ENCODE results near the gene LAMA2. TPM values are rescaled to one million over a fixed set of nuclear protein-coding genes. Genes with fewer than 3 reads are reported as not detected.

Gene LAMA2
- total RNA-seq, 4 donors from 2014 or later: 15.4 to 55.3 (median 38.7) TPM

GRCh38 chr6:129111853-129112252, 228.9 kb downstream of the LAMA2 start:
- no peak for TF ChIP-seq POLR2A (IDR thresholded peaks at IDR 0.05)
- TF ChIP-seq, protein P1, sequence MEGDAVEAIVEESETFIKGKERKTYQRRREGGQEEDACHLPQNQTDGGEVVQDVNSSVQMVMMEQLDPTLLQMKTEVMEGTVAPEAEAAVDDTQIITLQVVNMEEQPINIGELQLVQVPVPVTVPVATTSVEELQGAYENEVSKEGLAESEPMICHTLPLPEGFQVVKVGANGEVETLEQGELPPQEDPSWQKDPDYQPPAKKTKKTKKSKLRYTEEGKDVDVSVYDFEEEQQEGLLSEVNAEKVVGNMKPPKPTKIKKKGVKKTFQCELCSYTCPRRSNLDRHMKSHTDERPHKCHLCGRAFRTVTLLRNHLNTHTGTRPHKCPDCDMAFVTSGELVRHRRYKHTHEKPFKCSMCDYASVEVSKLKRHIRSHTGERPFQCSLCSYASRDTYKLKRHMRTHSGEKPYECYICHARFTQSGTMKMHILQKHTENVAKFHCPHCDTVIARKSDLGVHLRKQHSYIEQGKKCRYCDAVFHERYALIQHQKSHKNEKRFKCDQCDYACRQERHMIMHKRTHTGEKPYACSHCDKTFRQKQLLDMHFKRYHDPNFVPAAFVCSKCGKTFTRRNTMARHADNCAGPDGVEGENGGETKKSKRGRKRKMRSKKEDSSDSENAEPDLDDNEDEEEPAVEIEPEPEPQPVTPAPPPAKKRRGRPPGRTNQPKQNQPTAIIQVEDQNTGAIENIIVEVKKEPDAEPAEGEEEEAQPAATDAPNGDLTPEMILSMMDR (IDR thresholded peaks at IDR 0.05): no peak
- no peak overlapping the region for H3K4me3 ChIP-seq
- H3K27me3 ChIP-seq: no peaks in the 10 kb centered on the region
- H3K9me3 ChIP-seq: no peaks in the 10 kb centered on the region
- H3K4me1 ChIP-seq: peaks cover 0 to 5% (median 0%) of the 10 kb centered on the region in 4 donors
- H3K36me3 ChIP-seq: no peaks in the 10 kb centered on the region
- no peak for DNase-seq
- no peak overlapping the region for H3K27ac ChIP-seq

- H3K9me3 ChIP-seq: no peaks in the 10 kb centered on the region
- no peak for DNase-seq
- H3K4me3 ChIP-seq: no peak overlapping the region
- TF ChIP-seq POLR2A (IDR thresholded peaks at IDR 0.05): no peak
- TF ChIP-seq, protein P1 (IDR thresholded peaks at IDR 0.05): no peak
- H3K27me3 ChIP-seq: no peaks in the 10 kb centered on the region
- no peaks in the 10 kb centered on the region for H3K36me3 ChIP-seq
- peaks cover 0 to 5% (median 0%) of the 10 kb centered on the region in 4 donors for H3K4me1 ChIP-seq
- H3K27ac ChIP-seq: no peak overlapping the region
Measured at GRCh38 chr6:129112591-129112990, 229.7 kb downstream of the LAMA2 start.

DNA sequence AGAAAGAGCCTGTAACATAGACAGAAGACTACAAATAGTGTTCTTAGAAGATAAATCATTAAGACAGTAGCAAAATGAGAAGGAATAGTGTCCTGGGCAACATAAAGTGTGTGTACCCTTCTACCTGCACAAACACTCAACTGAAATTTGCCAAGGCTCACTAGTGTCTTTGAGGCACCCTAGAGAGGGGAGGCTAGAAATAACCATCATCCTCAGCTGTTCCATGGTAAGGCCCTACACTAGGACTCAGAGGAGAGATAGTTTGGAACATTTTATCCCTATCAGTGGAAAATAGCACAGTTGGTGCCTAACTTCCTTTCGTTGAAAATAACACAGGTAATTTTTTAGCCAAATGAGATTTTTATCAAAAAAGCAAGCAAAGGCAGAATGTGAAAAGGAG, 230.7 kb downstream of the LAMA2 start:
- no peaks in the 10 kb centered on the region for H3K36me3 ChIP-seq
- no peak overlapping the region for H3K27ac ChIP-seq
- peaks cover 0 to 5% (median 0%) of the 10 kb centered on the region in 4 donors for H3K4me1 ChIP-seq
- no peaks in the 10 kb centered on the region for H3K9me3 ChIP-seq
- H3K4me3 ChIP-seq: no peak overlapping the region
- TF ChIP-seq POLR2A (IDR thresholded peaks at IDR 0.05): no peak
- TF ChIP-seq, protein P1 (IDR thresholded peaks at IDR 0.05): no peak
- H3K27me3 ChIP-seq: no peaks in the 10 kb centered on the region
- DNase-seq: no peak

GRCh38 chr6:129114636-129115391, 231.9 kb downstream of the LAMA2 start:
- H3K27me3 ChIP-seq: no peaks in the 10 kb centered on the region
- TF ChIP-seq, protein P1 (IDR thresholded peaks at IDR 0.05): no peak
- no peak for TF ChIP-seq POLR2A (IDR thresholded peaks at IDR 0.05)
- no peaks in the 10 kb centered on the region for H3K9me3 ChIP-seq
- no peaks in the 10 kb centered on the region for H3K36me3 ChIP-seq
- DNase-seq: no peak
- no peak overlapping the region for H3K4me3 ChIP-seq
- no peak overlapping the region for H3K27ac ChIP-seq
- H3K4me1 ChIP-seq: peaks cover 0 to 5% (median 0%) of the 10 kb centered on the region in 4 donors

- TF ChIP-seq, protein P1 (IDR thresholded peaks at IDR 0.05): no peak
- no peak for TF ChIP-seq POLR2A (IDR thresholded peaks at IDR 0.05)
- no peak for DNase-seq
- H3K4me1 ChIP-seq: peaks cover 0 to 5% (median 0%) of the 10 kb centered on the region in 4 donors
Measured at GRCh38 chr6:129115471-129115870, 232.5 kb downstream of the LAMA2 start.

More at GRCh38 chr6:129115471-129115870, 232.5 kb downstream of the LAMA2 start:
- no peak overlapping the region for H3K27ac ChIP-seq
- no peaks in the 10 kb centered on the region for H3K27me3 ChIP-seq
- H3K4me3 ChIP-seq: no peak overlapping the region
- H3K9me3 ChIP-seq: no peaks in the 10 kb centered on the region
- H3K36me3 ChIP-seq: no peaks in the 10 kb centered on the region
